ENCODE results near the gene PLCE1. TPM values are rescaled to one million over a fixed set of nuclear protein-coding genes. Genes with fewer than 3 reads are reported as not detected.

Gene PLCE1
- total RNA-seq, 2 experiments from 2014 or later = 0.03 TPM; not detected in 1

DNA sequence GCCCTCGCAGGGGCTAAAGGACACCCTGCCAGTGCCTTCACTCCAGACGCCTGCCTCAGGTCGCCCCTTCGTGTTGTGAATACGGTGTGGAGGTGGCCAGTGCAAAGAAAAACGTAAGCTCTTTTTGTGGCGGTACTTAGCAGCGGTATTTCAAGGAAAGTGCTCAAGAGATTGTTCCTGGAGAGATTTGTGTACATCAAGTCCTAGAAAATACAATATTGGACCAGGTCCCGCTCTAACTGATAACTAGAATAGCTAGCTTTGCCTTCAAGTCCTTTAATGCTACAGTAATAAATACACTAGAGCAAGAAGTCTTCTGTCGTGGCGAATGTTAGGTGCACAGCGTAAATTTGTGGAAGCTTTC, 689 bp downstream of the PLCE1 start:
- Histone ChIP-seq H3K4me3 (ENCODE audit: low read length) (no peak overlapping the region), H3K36me3 (ENCODE audit: insufficient read depth, low read length) (no peaks in the 10 kb centered on the region), H3K27ac (ENCODE audit: low read depth in 1 of 2, low read length in 2 of 2) (no peak overlapping the region), H3K4me1 (ENCODE audit: insufficient read depth, low read length) (peaks cover 2% of the 10 kb centered on the region), H3K9me3 (ENCODE audit: control insufficient read depth in 1 of 2, insufficient read depth in 1 of 2, low read length in 2 of 2) (peaks cover 0 to 6% of the 10 kb centered on the region in 2 experiments), H3K27me3 (ENCODE audit: control insufficient read depth in 1 of 2, insufficient read depth in 2 of 2, low read length in 2 of 2) (peaks cover 38 to 43% of the 10 kb centered on the region in 2 experiments)
- H3K27me3 Mint-ChIP-seq = peaks cover 74% of the 10 kb centered on the region
- TF ChIP-seq, protein P1, sequence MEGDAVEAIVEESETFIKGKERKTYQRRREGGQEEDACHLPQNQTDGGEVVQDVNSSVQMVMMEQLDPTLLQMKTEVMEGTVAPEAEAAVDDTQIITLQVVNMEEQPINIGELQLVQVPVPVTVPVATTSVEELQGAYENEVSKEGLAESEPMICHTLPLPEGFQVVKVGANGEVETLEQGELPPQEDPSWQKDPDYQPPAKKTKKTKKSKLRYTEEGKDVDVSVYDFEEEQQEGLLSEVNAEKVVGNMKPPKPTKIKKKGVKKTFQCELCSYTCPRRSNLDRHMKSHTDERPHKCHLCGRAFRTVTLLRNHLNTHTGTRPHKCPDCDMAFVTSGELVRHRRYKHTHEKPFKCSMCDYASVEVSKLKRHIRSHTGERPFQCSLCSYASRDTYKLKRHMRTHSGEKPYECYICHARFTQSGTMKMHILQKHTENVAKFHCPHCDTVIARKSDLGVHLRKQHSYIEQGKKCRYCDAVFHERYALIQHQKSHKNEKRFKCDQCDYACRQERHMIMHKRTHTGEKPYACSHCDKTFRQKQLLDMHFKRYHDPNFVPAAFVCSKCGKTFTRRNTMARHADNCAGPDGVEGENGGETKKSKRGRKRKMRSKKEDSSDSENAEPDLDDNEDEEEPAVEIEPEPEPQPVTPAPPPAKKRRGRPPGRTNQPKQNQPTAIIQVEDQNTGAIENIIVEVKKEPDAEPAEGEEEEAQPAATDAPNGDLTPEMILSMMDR (IDR thresholded peaks at IDR 0.05) = no peak
- ChIA-PET POLR2A (no interaction called here), CTCF (no interaction called here)
- H3K9me3 Mint-ChIP-seq = no peaks in the 10 kb centered on the region
- ATAC-seq (ENCODE audit: poor library complexity) (no peak), DNase-seq (no peak)
- intact Hi-C loops (cut with DNase I, micrococcal nuclease) = no loop called here
- H3K27ac Mint-ChIP-seq = no peak overlapping the region
- H3K4me3 Mint-ChIP-seq = peak overlapping the region; percentile 64
- H3K36me3 Mint-ChIP-seq (ENCODE audit: low read depth) = no peaks in the 10 kb centered on the region
- no peaks in the 10 kb centered on the region for H3K4me1 Mint-ChIP-seq (ENCODE audit: low read depth)

DNA sequence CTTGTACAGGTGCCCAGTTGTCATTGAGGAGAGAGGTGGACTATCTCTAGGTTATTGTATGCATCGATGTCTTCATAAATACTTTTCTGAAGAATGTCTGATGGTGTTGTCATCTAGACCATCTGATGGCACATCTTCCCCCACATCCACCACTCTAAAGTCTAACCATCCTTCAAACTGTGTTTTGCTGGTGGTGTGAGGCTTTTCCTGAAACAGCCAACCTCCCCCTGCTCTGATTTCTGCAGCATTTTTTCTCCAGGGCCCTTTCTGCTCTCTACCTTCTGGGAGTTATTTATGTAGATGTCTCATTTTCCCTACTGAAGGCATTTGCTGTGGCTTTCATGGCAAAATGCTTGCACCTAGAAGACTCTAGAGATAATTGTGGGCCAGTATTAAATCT, 1.5 kb downstream of the PLCE1 start:
- peaks cover 38 to 47% of the 10 kb centered on the region in 2 experiments for H3K27me3 ChIP-seq (ENCODE audit: control insufficient read depth in 1 of 2, insufficient read depth in 2 of 2, low read length in 2 of 2)
- ATAC-seq (ENCODE audit: poor library complexity) (no peak), DNase-seq (no peak)
- ChIA-PET CTCF (no interaction called here), POLR2A (no interaction called here)
- TF ChIP-seq, protein P1 (IDR thresholded peaks at IDR 0.05) = no peak
- no peaks in the 10 kb centered on the region for H3K36me3 Mint-ChIP-seq (ENCODE audit: low read depth)
- H3K4me3 ChIP-seq (ENCODE audit: low read length) = no peak overlapping the region
- H3K9me3 ChIP-seq (ENCODE audit: control insufficient read depth in 1 of 2, insufficient read depth in 1 of 2, low read length in 2 of 2) = peaks cover 0 to 9% of the 10 kb centered on the region in 2 experiments
- H3K4me1 Mint-ChIP-seq (ENCODE audit: low read depth) = no peaks in the 10 kb centered on the region
- no peaks in the 10 kb centered on the region for H3K36me3 ChIP-seq (ENCODE audit: insufficient read depth, low read length)
- peaks cover 79% of the 10 kb centered on the region for H3K27me3 Mint-ChIP-seq
- intact Hi-C loops (cut with DNase I, micrococcal nuclease) = no loop called here
- no peak overlapping the region for H3K27ac ChIP-seq (ENCODE audit: low read depth in 1 of 2, low read length in 2 of 2)
- H3K27ac Mint-ChIP-seq = no peak overlapping the region
- H3K4me3 Mint-ChIP-seq = no peak overlapping the region
- H3K4me1 ChIP-seq (ENCODE audit: insufficient read depth, low read length) = peaks cover 2% of the 10 kb centered on the region
- H3K9me3 Mint-ChIP-seq = no peaks in the 10 kb centered on the region

DNA sequence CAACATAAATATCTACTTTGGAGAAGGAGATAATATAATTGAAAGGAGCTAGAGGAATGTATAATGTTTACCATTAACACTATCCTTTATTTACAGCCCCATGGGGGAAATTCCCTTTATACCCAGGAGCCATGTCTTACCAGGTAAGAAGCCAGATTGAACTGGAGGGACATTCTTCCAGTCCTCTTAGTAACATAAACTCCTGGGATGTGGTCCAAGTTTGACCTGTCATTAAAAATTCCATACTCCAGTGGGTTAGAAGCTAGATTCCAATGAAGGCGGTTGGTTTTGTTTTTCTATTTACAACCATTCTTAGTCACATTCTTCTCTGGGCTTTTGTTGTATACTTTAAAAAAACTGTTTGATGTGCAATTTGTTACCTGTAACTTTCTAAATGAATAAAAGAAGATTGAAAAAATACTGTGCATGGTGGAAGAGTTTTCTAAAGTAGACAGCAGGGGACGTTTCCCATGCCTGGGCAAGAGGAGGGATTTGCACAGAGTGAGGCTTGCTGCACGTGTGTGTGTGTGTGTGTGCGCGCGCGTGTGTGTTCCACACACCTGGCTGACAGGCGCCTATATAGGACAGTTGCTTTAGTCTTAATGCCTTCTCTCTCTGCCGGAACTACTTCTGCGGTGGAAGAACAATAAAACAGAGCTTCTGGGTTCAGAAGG, 2.0 kb downstream of the PLCE1 start:
- no peaks in the 10 kb centered on the region for H3K36me3 ChIP-seq (ENCODE audit: insufficient read depth, low read length)
- ATAC-seq (ENCODE audit: poor library complexity) (no peak), DNase-seq (no peak)
- H3K4me3 Mint-ChIP-seq = no peak overlapping the region
- no peaks in the 10 kb centered on the region for H3K4me1 Mint-ChIP-seq (ENCODE audit: low read depth)
- POLR2A ChIA-PET = no interaction called here
- peaks cover 0 to 9% of the 10 kb centered on the region in 2 experiments for H3K9me3 ChIP-seq (ENCODE audit: control insufficient read depth in 1 of 2, insufficient read depth in 1 of 2, low read length in 2 of 2)
- H3K27me3 Mint-ChIP-seq = peaks cover 78% of the 10 kb centered on the region
- CTCF ChIA-PET = no interaction called here
- TF ChIP-seq, protein P1 (IDR thresholded peaks at IDR 0.05) = no peak
- no peak overlapping the region for H3K27ac ChIP-seq (ENCODE audit: low read depth in 1 of 2, low read length in 2 of 2)
- intact Hi-C loops (cut with DNase I, micrococcal nuclease) = no loop called here
- no peaks in the 10 kb centered on the region for H3K9me3 Mint-ChIP-seq
- H3K27ac Mint-ChIP-seq = no peak overlapping the region
- H3K36me3 Mint-ChIP-seq (ENCODE audit: low read depth) = no peaks in the 10 kb centered on the region
- peaks cover 38 to 47% of the 10 kb centered on the region in 2 experiments for H3K27me3 ChIP-seq (ENCODE audit: control insufficient read depth in 1 of 2, insufficient read depth in 2 of 2, low read length in 2 of 2)
- H3K4me3 ChIP-seq (ENCODE audit: low read length) = no peak overlapping the region
- peaks cover 2% of the 10 kb centered on the region for H3K4me1 ChIP-seq (ENCODE audit: insufficient read depth, low read length)

All from CD4-positive, alpha-beta T cell (primary cell).